ENCODE results near the gene RANBP1. TPM values are rescaled to one million over a fixed set of nuclear protein-coding genes. Genes with fewer than 3 reads are reported as not detected.

RANBP1 gene
- total and polyA plus RNA-seq, 9 of the 15 experiments (the other 6 are each of a cell fraction or from before 2014, with no cell fraction given) = 162 to 2,891 (median 1,289) TPM

GRCh38 chr22:20089226-20089976, 26.5 kb upstream of the RANBP1 start:
- ChIA-PET POLR2A (interaction anchor here (0.5 to 19.4 kb wide), 14 partner anchors 6 to 453 kb away, joined by 3 to 513 read pairs (median 3); partner anchors contain the start of genes DGCR8, RANBP1, TANGO2 and TRMT2A), CTCF (ENCODE audit: low intra/inter-chr PET ratio) (no interaction called here)
- no peak overlapping the region for H3K4me2 ChIP-seq (ENCODE audit: insufficient read depth, low read length)
- no peaks in the 10 kb centered on the region for H3K27me3 ChIP-seq (ENCODE audit: control insufficient read depth in 2 of 2, insufficient read depth in 2 of 2, low read length in 2 of 2)
- no peak overlapping the region for H2AFZ ChIP-seq (ENCODE audit: low read depth, low read length)
- peaks cover 73% of the 10 kb centered on the region for H3K79me2 ChIP-seq (ENCODE audit: control insufficient read depth, insufficient read depth, low read length)
- no TSS peak for BruUV-seq (replicated peaks)
- FAIRE-seq = no peak
- peaks cover 14% of the 10 kb centered on the region for H4K20me1 ChIP-seq (replicated peaks; ENCODE audit: control insufficient read depth, insufficient read depth, low read length)
- peaks cover 13 to 24% of the 10 kb centered on the region in 2 experiments for H3K4me1 ChIP-seq (replicated peaks in 1 of 2; ENCODE audit: control insufficient read depth in 2 of 2, insufficient read depth in 2 of 2, low read length in 2 of 2)
- no peaks in the 10 kb centered on the region for H3K9me3 ChIP-seq (replicated peaks; ENCODE audit: control insufficient read depth, insufficient read depth, low read depth, low read length)
- DNase-seq (ENCODE audit: extremely low read depth in 1 of 4, low spot score in 3 of 4) = no peak
- ATAC-seq = no peak
- peak overlapping the region in 1 of 2 experiments; percentile 13; a peak in 1 of 4 replicates for H3K9ac ChIP-seq (ENCODE audit: insufficient read depth in 1 of 2, low read depth in 2 of 2, low read length in 2 of 2)
- H3K27ac ChIP-seq (ENCODE audit: extremely low read depth, low read depth, low read length) = no peak overlapping the region
- in situ Hi-C loops (cut with MboI) (loop anchor here (5.0 kb wide), 1 partner anchor 117 kb away; no protein-coding TSS in a partner anchor), intact Hi-C loops (cut with micrococcal nuclease) (no loop called here)
- peaks cover 5% of the 10 kb centered on the region for H3K9me1 ChIP-seq (ENCODE audit: control insufficient read depth, insufficient read depth, low read length)
- H3K4me3 ChIP-seq = no peak overlapping the region
- WGBS (ENCODE audit: insufficient coverage, low coverage, missing lambda C conversion rate) = 96% methylated on average over 17 of the region's 17 CpGs
- H3K36me3 ChIP-seq (ENCODE audit: control insufficient read depth, insufficient read depth, low read length) = peaks cover 97% of the 10 kb centered on the region
- TF ChIP-seq ZNF212 (CRISPR knock-in tag; IDR thresholded peaks at IDR 0.05) = no peak
- 0 out of 2 replicates have a peak, but pooled peaks have one; percentile 14 for TF ChIP-seq PATZ1 (CRISPR knock-in tag; IDR thresholded peaks at IDR 0.05; ENCODE audit: borderline replicate concordance)
- TF ChIP-seq HMGXB4 (CRISPR knock-in tag; IDR thresholded peaks at IDR 0.05) = no peak
- peak; percentile 36 for TF ChIP-seq KDM5B (IDR thresholded peaks at IDR 0.05; ENCODE audit: insufficient replicate concordance, low read depth, low read length)
- no peak for TF ChIP-seq CC2D1A (IDR thresholded peaks at IDR 0.05)
- TF ChIP-seq THAP12 (CRISPR knock-in tag; IDR thresholded peaks at IDR 0.05) = 0 out of 2 replicates have a peak, but pooled peaks have one; percentile 49
- 0 out of 2 replicates have a peak, but pooled peaks have one; percentile 17 for TF ChIP-seq GTF2F1 (IDR thresholded peaks at IDR 0.05; ENCODE audit: low read depth, low read length)
- TF ChIP-seq PRDM10 (IDR thresholded peaks at IDR 0.05; ENCODE audit: partially characterized antibody) = no peak

All from K562 (cell line).